ENCODE measurements around the gene OR2A7. TPM values are rescaled to one million over a fixed set of nuclear protein-coding genes. Genes with fewer than 3 reads are reported as not detected.
"Not testable (repeated sequence)": the region's sequence is repeated elsewhere in the genome, so short reads cannot be mapped to it uniquely, and the experiment has no call there.

OR2A7 gene
- total RNA-seq, 1 experiment from 2014 or later: not detected

- DNase-seq (ENCODE audit: low read depth, low spot score); in situ Hi-C loops (cut with HindIII; ENCODE audit: low pct_unique_long_range_greater_than_20kb, low sequenced_read_pairs): not testable (repeated sequence)
Measured at GRCh38 chr7:144217200-144217599, 47.4 kb downstream of the OR2A7 start.

Other genes starting within 250 kb of the OR2A7 start
- gene OR2A5, start 215.8 kb downstream of the OR2A7 start, total RNA-seq (2014; rRNA removed; shearing (Covaris generic)): under 0.01 TPM in 1 of 2 replicates, not detected in the other
- gene OR2A25, start 195.0 kb downstream of the OR2A7 start, total RNA-seq (2014; rRNA removed; shearing (Covaris generic)): not detected in 2 replicates
- gene OR2A12, start 178.5 kb downstream of the OR2A7 start, total RNA-seq (2014; rRNA removed; shearing (Covaris generic)): not detected in 2 replicates
- not detected in 2 replicates for gene OR2A2, start 155.2 kb downstream of the OR2A7 start, total RNA-seq (2014; rRNA removed; shearing (Covaris generic))
- not detected in 2 replicates for gene OR2A14, start 141.6 kb downstream of the OR2A7 start, total RNA-seq (2014; rRNA removed; shearing (Covaris generic))
- not detected in 2 replicates for gene CTAGE4, start 81.3 kb downstream of the OR2A7 start, total RNA-seq (2014; rRNA removed; shearing (Covaris generic))
- gene ARHGEF35, start 69.0 kb downstream of the OR2A7 start, total RNA-seq (2014; rRNA removed; shearing (Covaris generic)): not detected in 2 replicates
- gene OR2A42, start 25.2 kb downstream of the OR2A7 start, total RNA-seq (2014; rRNA removed; shearing (Covaris generic)): not detected in 2 replicates
- gene CTAGE8, start 4.5 kb upstream of the OR2A7 start, total RNA-seq (2014; rRNA removed; shearing (Covaris generic)): not detected in 2 replicates
- gene OR2A1, start 47.6 kb upstream of the OR2A7 start, total RNA-seq (2014; rRNA removed; shearing (Covaris generic)): not detected in 2 replicates
- not detected in 2 replicates for gene ARHGEF5, start 90.6 kb upstream of the OR2A7 start, total RNA-seq (2014; rRNA removed; shearing (Covaris generic))
- gene NOBOX, start 138.9 kb upstream of the OR2A7 start, total RNA-seq (2014; rRNA removed; shearing (Covaris generic)): not detected in 2 replicates